Mesendoderm (in vitro differentiated cells): ENCODE measurements around the gene SMIM22.

Experiments
- DNase-seq: peaks from one replicate; pipeline ENCODE4 v3.0.0; 2013
- H2AK5ac ChIP-seq: 2 replicates; pipeline ENCODE4 v1.6.1; 2013; ENCODE audit warnings: low read length, inconsistent platforms
- H2BK120ac ChIP-seq: 2 replicates; pipeline ENCODE4 v1.6.1; 2013; ENCODE audit warnings: low read depth, mild to moderate bottlenecking, low read length, moderate library complexity, mixed read lengths
- H2BK15ac ChIP-seq: replicated peaks from 2 replicates; pipeline ENCODE4 v1.6.1; 2013; ENCODE audit warnings: low read depth, mild to moderate bottlenecking, moderate library complexity
- H2BK5ac ChIP-seq: 2 replicates; pipeline ENCODE4 v1.6.1; 2013; ENCODE audit warnings: low read length, inconsistent platforms
- H3K18ac ChIP-seq: 2 replicates; pipeline ENCODE4 v1.6.1; 2013; ENCODE audit warnings: mild to moderate bottlenecking, low read length, mixed read lengths
- H3K23ac ChIP-seq: one replicate; pipeline ENCODE4 v1.6.1; 2013; ENCODE audit warnings: low read length
- H3K27ac ChIP-seq: 2 replicates; pipeline ENCODE4 v1.5.1; 2013; ENCODE audit warnings: low read depth, mild to moderate bottlenecking, inconsistent platforms, low read length, moderate library complexity
- H3K27me3 ChIP-seq: 2 replicates; pipeline ENCODE4 v1.6.1; 2013; ENCODE audit warnings: low read length, control low read depth, mild to moderate bottlenecking, inconsistent platforms; ENCODE audit not compliant: insufficient read depth, poor library complexity
- H3K36me3 ChIP-seq: 2 replicates; pipeline ENCODE4 v1.6.1; 2013; ENCODE audit warnings: low read length, inconsistent platforms; ENCODE audit not compliant: control insufficient read depth, insufficient read depth
- H3K4ac ChIP-seq: one replicate; pipeline ENCODE4 v1.6.1; 2013; ENCODE audit warnings: low read depth, mild to moderate bottlenecking, low read length, moderate library complexity
- H3K4me1 ChIP-seq: 2 replicates; pipeline ENCODE4 v1.6.1; 2013; ENCODE audit warnings: low read depth, low read length, inconsistent platforms; ENCODE audit not compliant: control insufficient read depth
- H3K4me2 ChIP-seq: 2 replicates; pipeline ENCODE4 v1.6.1; 2013; ENCODE audit warnings: low read length
- H3K4me3 ChIP-seq: 2 replicates; pipeline ENCODE4 v1.5.1; 2013; ENCODE audit warnings: mild to moderate bottlenecking, low read length
- H3K56ac ChIP-seq: one replicate; pipeline ENCODE4 v1.6.1; 2013; ENCODE audit warnings: low read length
- H3K79me1 ChIP-seq: 2 replicates; pipeline ENCODE4 v1.6.1; 2013; ENCODE audit warnings: low read length, inconsistent platforms
- H3K79me2 ChIP-seq: 2 replicates; pipeline ENCODE4 v1.6.1; 2013; ENCODE audit warnings: mild to moderate bottlenecking, low read length; ENCODE audit not compliant: control insufficient read depth, insufficient read depth
- H3K9ac ChIP-seq: 2 replicates; pipeline ENCODE4 v1.6.1; 2013; ENCODE audit warnings: low read length, inconsistent platforms
- H4K5ac ChIP-seq: one replicate; pipeline ENCODE4 v1.6.1; 2013; ENCODE audit warnings: low read length
- H4K8ac ChIP-seq: one replicate; pipeline ENCODE4 v1.6.1; 2013; ENCODE audit warnings: low read depth, mild to moderate bottlenecking, control low read depth, low read length, moderate library complexity
- WGBS: extraction: QIAGEN DNeasy Blood & Tissue Kit; methylation state at CpG from one replicate; pipeline ENCODE4 v1.1.7; 2013; ENCODE audit warnings: low lambda C conversion rate, missing lambda C conversion rate; ENCODE audit not compliant: insufficient coverage; ENCODE audit errors: extremely low coverage; 5-methylcytosine and 5-hydroxymethylcytosine counted together

SMIM22 gene

GRCh38 chr16:4787627-4788482 lies 7.3 kb upstream of the SMIM22 start, which contains the start of gene SEPTIN12:
Gene SEPTIN12 (minus strand): TSS chr16:4788345. CDS start chr16:4787645, 700 bp downstream.
- H2AK5ac ChIP-seq, result no peak within 1 kb of the TSS
- H3K56ac ChIP-seq, result peak within 1 kb of the TSS; percentile 70
- DNase-seq, result peak; percentile 56
- no peak within 1 kb of the TSS for H3K4me2 ChIP-seq
- H3K27me3 ChIP-seq, result no peaks in the 10 kb centered on the region
- H3K27ac ChIP-seq, result no peak within 1 kb of the TSS
- no peaks in the 10 kb centered on the region for H3K79me2 ChIP-seq
- no CpG with 5 or more reads among the region's 14 CpGs for WGBS
- peak within 1 kb of the TSS; percentile 66 for H3K23ac ChIP-seq
- no peaks in the 10 kb centered on the region for H3K4me1 ChIP-seq
- no peak within 1 kb of the TSS for H3K4me3 ChIP-seq
- H2BK15ac ChIP-seq, result no peak within 1 kb of the TSS
- no peak within 1 kb of the TSS for H3K9ac ChIP-seq
- no peak within 1 kb of the TSS for H2BK120ac ChIP-seq
- H4K5ac ChIP-seq, result no peak within 1 kb of the TSS
- H2BK5ac ChIP-seq, result no peak within 1 kb of the TSS
- no peak within 1 kb of the TSS for H3K18ac ChIP-seq
- no peak within 1 kb of the TSS for H3K4ac ChIP-seq
- no peaks in the 10 kb centered on the region for H3K36me3 ChIP-seq
- no peak within 1 kb of the TSS for H4K8ac ChIP-seq
- H3K79me1 ChIP-seq, result no peaks in the 10 kb centered on the region

GRCh38 chr16:4788489-4788889 lies 6.7 kb upstream of the SMIM22 start:
- H3K4me1 ChIP-seq, result no peaks in the 10 kb centered on the region
- no peak overlapping the region for H3K27ac ChIP-seq
- no peak overlapping the region for H2BK15ac ChIP-seq
- H3K4me3 ChIP-seq, result no peak overlapping the region
- no peak overlapping the region for H2BK5ac ChIP-seq
- no peak overlapping the region for H3K4me2 ChIP-seq
- no peaks in the 10 kb centered on the region for H3K79me1 ChIP-seq
- no peak overlapping the region for H2AK5ac ChIP-seq
- H3K23ac ChIP-seq, result no peak overlapping the region
- H3K36me3 ChIP-seq, result no peaks in the 10 kb centered on the region
- no CpG with 5 or more reads among the region's 9 CpGs for WGBS
- no peak overlapping the region for H3K18ac ChIP-seq
- H3K9ac ChIP-seq, result no peak overlapping the region
- no peak for DNase-seq
- no peaks in the 10 kb centered on the region for H3K79me2 ChIP-seq
- no peak overlapping the region for H3K4ac ChIP-seq
- no peak overlapping the region for H4K8ac ChIP-seq
- no peaks in the 10 kb centered on the region for H3K27me3 ChIP-seq
- H2BK120ac ChIP-seq, result no peak overlapping the region
- no peak overlapping the region for H4K5ac ChIP-seq
- H3K56ac ChIP-seq, result no peak overlapping the region

GRCh38 chr16:4788910-4789309 lies 6.3 kb upstream of the SMIM22 start:
- H2BK5ac ChIP-seq, result no peak overlapping the region
- no peaks in the 10 kb centered on the region for H3K4me1 ChIP-seq
- H3K79me2 ChIP-seq, result no peaks in the 10 kb centered on the region
- no peak overlapping the region for H2BK15ac ChIP-seq
- no peak overlapping the region for H3K4me3 ChIP-seq
- H3K36me3 ChIP-seq, result no peaks in the 10 kb centered on the region
- H3K79me1 ChIP-seq, result no peaks in the 10 kb centered on the region
- no peak overlapping the region for H3K27ac ChIP-seq
- H4K5ac ChIP-seq, result no peak overlapping the region
- H3K9ac ChIP-seq, result no peak overlapping the region
- H3K27me3 ChIP-seq, result no peaks in the 10 kb centered on the region
- no CpG with 5 or more reads among the region's 7 CpGs for WGBS
- H3K4me2 ChIP-seq, result no peak overlapping the region
- no peak overlapping the region for H3K4ac ChIP-seq
- no peak overlapping the region for H3K23ac ChIP-seq
- no peak overlapping the region for H3K56ac ChIP-seq
- DNase-seq, result no peak
- no peak overlapping the region for H2AK5ac ChIP-seq
- no peak overlapping the region for H4K8ac ChIP-seq
- H2BK120ac ChIP-seq, result no peak overlapping the region
- H3K18ac ChIP-seq, result no peak overlapping the region

GRCh38 chr16:4790261-4790660 lies 4.9 kb upstream of the SMIM22 start:
- WGBS, result no CpG with 5 or more reads among the region's 10 CpGs

GRCh38 chr16:4790871-4791270 lies 4.3 kb upstream of the SMIM22 start:
- no CpG with 5 or more reads among the region's 10 CpGs for WGBS
- H3K9ac ChIP-seq, result no peak overlapping the region
- no peak overlapping the region for H2BK120ac ChIP-seq

More at GRCh38 chr16:4790261-4790660, 4.9 kb upstream of the SMIM22 start:
- Histone ChIP-seq H2BK5ac (no peak overlapping the region), H2BK15ac (no peak overlapping the region), H3K4me1 (no peaks in the 10 kb centered on the region), H3K9ac (no peak overlapping the region), H3K36me3 (no peaks in the 10 kb centered on the region), H2BK120ac (no peak overlapping the region), H3K4me3 (no peak overlapping the region), H3K23ac (no peak overlapping the region), H4K5ac (no peak overlapping the region), H3K56ac (no peak overlapping the region), H3K18ac (no peak overlapping the region), H2AK5ac (no peak overlapping the region), H4K8ac (no peak overlapping the region), H3K27ac (no peak overlapping the region), H3K4me2 (no peak overlapping the region), H3K27me3 (no peaks in the 10 kb centered on the region), H3K4ac (no peak overlapping the region), H3K79me1 (no peaks in the 10 kb centered on the region), H3K79me2 (no peaks in the 10 kb centered on the region)
- DNase-seq, result no peak

More at GRCh38 chr16:4790871-4791270, 4.3 kb upstream of the SMIM22 start:
- Histone ChIP-seq H4K8ac (no peak overlapping the region), H3K79me2 (no peaks in the 10 kb centered on the region), H3K23ac (no peak overlapping the region), H2BK15ac (no peak overlapping the region), H3K36me3 (no peaks in the 10 kb centered on the region), H3K4me2 (no peak overlapping the region), H3K56ac (no peak overlapping the region), H4K5ac (no peak overlapping the region), H3K18ac (no peak overlapping the region), H3K4me1 (no peaks in the 10 kb centered on the region), H3K4me3 (no peak overlapping the region), H3K79me1 (no peaks in the 10 kb centered on the region), H2BK5ac (no peak overlapping the region), H3K27ac (no peak overlapping the region), H3K27me3 (no peaks in the 10 kb centered on the region), H3K4ac (no peak overlapping the region), H2AK5ac (no peak overlapping the region)
- DNase-seq, result no peak
